G401 (cell line): Measurements from ENCODE around the gene NCKAP5L. TPM values are rescaled to one million over a fixed set of nuclear protein-coding genes. Genes with fewer than 3 reads are reported as not detected.
"Not testable (repeated sequence)": the region's sequence is repeated elsewhere in the genome, so short reads cannot be mapped to it uniquely, and the experiment has no call there.

Source experiments
- DNase-seq: peaks from one replicate; pipeline ENCODE4 v3.0.0-alpha.2; 2015; ENCODE audit warnings: low spot score
- in situ Hi-C: cut with HindIII; loops from 2 replicates; pipeline ENCODE4 v1.10.0; 2016; ENCODE audit warnings: low sequenced_read_pairs, mixed read lengths
- total RNA-seq: library from RNA; depleted of rRNA; stranded (reverse); fragments of >200 nt; shearing (Covaris generic); gene quantifications from 2 replicates; pipeline ENCODE4 v1.2.3, GENCODE V29; 2014; rRNA removed

NCKAP5L gene, protein sequence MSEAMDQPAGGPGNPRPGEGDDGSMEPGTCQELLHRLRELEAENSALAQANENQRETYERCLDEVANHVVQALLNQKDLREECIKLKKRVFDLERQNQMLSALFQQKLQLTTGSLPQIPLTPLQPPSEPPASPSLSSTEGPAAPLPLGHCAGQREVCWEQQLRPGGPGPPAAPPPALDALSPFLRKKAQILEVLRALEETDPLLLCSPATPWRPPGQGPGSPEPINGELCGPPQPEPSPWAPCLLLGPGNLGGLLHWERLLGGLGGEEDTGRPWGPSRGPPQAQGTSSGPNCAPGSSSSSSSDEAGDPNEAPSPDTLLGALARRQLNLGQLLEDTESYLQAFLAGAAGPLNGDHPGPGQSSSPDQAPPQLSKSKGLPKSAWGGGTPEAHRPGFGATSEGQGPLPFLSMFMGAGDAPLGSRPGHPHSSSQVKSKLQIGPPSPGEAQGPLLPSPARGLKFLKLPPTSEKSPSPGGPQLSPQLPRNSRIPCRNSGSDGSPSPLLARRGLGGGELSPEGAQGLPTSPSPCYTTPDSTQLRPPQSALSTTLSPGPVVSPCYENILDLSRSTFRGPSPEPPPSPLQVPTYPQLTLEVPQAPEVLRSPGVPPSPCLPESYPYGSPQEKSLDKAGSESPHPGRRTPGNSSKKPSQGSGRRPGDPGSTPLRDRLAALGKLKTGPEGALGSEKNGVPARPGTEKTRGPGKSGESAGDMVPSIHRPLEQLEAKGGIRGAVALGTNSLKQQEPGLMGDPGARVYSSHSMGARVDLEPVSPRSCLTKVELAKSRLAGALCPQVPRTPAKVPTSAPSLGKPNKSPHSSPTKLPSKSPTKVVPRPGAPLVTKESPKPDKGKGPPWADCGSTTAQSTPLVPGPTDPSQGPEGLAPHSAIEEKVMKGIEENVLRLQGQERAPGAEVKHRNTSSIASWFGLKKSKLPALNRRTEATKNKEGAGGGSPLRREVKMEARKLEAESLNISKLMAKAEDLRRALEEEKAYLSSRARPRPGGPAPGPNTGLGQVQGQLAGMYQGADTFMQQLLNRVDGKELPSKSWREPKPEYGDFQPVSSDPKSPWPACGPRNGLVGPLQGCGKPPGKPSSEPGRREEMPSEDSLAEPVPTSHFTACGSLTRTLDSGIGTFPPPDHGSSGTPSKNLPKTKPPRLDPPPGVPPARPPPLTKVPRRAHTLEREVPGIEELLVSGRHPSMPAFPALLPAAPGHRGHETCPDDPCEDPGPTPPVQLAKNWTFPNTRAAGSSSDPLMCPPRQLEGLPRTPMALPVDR (N-terminal part only)
- 11.4 and 17.0 TPM in 2 replicates for total RNA-seq

DNA sequence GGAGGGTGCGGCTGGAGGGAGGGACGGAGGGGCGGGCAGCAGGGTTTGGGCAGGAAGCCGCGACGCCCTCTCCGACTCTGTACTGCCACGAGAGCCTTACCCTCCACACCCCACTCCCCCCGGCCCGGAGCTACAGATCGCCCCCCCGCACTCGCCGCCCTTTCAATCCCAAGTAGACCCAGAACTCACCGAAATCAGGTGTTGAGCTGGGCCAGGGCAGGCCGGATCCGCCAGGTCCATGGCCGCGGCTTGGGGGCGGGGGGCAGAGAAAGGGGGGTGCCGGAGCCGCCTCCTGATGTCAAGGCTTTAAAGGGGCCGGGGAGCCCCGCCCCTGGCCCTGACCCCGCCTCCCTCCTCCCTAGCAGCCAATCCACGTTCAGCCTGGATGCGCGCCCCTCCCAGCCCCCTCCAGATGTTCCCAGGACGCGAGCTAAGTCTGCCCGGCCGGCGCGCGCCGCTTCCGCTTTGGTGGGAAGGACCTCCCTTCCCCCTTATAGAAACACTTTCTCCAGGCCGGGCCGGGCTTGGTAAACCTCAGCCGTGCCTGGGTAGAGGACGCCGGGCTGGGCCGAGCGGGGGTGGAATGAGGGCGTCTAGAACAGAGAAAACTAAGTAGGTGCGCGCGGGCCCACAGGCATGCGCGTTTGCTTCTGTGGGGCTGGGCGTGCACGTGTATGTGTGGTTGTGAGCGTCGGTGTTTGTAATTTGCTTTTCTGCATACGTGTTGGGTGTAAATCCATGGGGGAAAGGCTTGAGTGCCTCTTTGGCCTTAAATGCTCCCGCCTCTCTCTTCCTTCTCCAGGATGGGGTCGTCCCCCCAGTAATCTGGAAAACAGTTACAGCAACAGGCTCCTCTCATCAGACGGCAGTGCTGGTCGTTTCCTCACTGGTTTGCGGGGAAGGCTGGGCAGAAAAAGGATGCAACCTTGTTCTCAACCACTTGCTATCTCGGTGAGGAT lies at the start of gene NCKAP5L:
NCKAP5L (minus strand) TSS at position 281 of the 959 bp plus-strand sequence. CDS start 24,369 bp downstream, outside the sequence.
- in situ Hi-C loops: no loop called here
- peak; percentile 91 for DNase-seq

- DNase-seq: no peak
- in situ Hi-C loops: no loop called here
Measured at GRCh38 chr12:49877066-49877465, 48.9 kb upstream of the NCKAP5L start.

DNA sequence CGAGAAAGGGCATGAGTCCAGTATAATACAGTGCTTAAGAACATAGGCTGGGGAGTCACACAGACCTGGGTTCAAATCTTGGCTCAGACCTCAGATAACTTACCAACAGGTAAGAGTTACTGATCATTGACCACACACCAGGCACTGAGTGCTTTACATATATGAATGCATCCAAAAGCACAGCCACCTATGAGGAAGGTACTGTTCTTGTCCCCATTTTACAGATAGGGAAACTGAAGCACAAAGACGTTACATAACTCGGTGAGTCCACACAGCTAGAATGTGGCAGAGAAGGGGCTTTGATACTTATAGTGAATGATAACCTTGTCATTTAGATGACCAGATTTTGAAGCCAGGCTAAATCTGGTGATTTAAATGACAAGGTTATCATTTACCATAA lies 47.9 kb upstream of the NCKAP5L start:
- in situ Hi-C loops: no loop called here
- no peak for DNase-seq

- in situ Hi-C loops: no loop called here
- no peak for DNase-seq
Measured at GRCh38 chr12:49875115-49875720, 47.0 kb upstream of the NCKAP5L start.

- no peak for DNase-seq
- in situ Hi-C loops: no loop called here
Measured at GRCh38 chr12:49874142-49874897, 46.1 kb upstream of the NCKAP5L start.

GRCh38 chr12:49873361-49873934 lies 45.2 kb upstream of the NCKAP5L start:
- no peak for DNase-seq
- in situ Hi-C loops: no loop called here

- no peak for DNase-seq
- in situ Hi-C loops: no loop called here
Measured at GRCh38 chr12:49872781-49873181, 44.6 kb upstream of the NCKAP5L start.

DNA sequence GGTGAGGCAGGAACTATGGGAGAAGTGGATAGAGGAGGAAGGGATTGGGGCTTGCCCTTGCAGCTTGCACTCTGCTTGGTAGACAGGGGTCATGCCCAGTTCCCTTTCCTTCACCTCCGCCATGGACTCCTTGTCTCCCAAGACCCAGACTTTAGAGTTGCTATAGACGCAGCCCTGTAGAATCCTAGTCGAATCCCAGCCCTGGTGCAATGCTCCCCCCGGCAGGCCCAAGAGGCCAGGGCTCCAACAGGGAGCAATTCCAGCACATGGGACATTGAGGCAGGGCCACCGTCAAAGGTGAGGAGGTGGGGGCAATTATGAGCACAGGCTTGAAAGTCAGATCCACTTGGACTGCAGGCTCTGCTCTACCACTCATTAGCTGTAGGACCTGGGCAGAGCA lies 44.2 kb upstream of the NCKAP5L start:
- in situ Hi-C loops: no loop called here
- DNase-seq: no peak

- DNase-seq, in situ Hi-C loops: not testable (repeated sequence)
Measured at GRCh38 chr12:49871811-49872251, 43.6 kb upstream of the NCKAP5L start.

DNA sequence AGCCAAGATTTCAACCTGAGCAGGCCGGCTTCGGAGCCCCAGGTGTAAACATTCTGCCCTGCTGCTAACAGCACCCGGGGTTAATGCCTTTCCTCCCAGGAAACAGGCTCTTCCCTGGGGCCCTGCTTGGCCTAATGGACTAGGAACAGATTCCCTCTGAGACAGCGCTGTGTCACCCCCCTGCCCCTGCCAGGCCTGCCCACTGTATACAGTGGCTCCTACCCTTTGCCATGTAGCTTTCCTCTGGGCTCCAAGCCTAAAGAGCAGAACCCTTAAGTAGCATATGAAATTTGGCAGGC lies 43.0 kb upstream of the NCKAP5L start:
- no peak for DNase-seq
- in situ Hi-C loops: no loop called here

DNA sequence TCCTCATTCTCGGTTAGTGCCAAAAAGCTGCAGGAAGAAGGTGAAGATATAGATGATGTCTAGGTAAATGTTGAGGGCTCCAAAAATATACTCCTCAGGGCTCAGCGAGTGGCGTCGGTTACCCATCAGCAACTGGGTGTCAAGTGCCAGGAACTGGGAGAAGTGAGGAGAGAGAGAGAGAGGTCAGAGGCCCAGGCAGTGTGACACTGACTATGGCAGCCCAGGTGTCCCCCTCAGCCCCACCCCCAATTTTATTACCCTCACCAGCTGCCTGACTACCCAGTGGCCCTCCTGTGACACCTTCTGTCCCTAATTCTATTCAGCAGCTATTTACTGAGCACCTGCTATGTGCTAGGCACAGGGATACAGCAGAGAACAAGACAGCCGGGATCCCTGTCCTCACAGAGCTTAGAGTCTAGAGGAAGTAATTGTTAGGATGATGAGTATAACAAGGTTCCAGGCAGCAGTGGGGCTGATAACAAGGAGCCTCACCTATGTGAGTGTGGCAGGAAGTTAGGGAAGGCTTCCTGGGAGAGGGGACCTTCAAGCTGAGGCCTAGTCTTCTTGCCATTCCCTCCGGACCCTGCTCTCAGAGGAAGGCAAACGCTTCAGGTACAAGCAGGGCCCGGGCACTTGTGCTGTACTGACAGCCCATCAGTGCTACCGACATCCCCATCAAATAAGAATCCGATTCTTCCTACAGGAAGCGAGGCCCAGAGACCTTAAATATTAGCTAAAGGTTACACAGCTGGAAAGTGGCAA lies 42.5 kb upstream of the NCKAP5L start:
- DNase-seq: no peak
- in situ Hi-C loops: no loop called here

DNA sequence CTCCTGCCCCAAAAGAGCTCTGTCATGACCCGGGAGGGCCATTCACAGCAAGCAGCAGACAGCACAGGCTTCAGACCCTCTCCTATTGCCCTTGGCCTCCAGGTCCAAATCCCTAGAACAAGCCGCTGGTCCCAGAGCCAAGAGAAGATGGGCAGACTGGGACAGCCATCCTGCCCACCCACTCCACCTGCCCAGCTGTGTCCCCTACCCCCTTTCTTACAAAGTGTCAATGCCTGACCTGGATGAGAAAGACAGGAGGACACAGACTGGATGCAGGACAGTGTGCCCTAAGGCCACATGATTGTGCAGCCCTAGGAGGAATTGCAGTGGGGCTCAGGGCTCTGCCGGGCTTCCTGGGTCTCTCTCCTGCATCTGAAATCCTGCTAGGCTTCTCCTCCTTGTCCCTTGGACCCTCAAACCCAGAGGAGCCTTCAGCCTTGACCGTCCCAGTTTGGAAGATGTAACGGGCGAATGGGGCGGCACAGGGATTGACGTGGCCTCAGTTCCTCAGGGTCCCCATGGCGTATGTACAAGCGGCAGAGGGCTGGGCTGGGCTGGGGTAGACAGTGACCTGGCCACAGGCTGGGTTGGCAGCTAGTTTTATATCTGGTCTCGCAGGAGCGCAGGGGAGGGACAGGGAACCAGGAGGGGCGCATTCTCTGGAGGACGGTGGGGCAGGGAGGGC lies 41.7 kb upstream of the NCKAP5L start:
- in situ Hi-C loops: no loop called here
- no peak for DNase-seq

- in situ Hi-C loops: no loop called here
Measured at GRCh38 chr12:49868952-49869815, 41.0 kb upstream of the NCKAP5L start.

DNA sequence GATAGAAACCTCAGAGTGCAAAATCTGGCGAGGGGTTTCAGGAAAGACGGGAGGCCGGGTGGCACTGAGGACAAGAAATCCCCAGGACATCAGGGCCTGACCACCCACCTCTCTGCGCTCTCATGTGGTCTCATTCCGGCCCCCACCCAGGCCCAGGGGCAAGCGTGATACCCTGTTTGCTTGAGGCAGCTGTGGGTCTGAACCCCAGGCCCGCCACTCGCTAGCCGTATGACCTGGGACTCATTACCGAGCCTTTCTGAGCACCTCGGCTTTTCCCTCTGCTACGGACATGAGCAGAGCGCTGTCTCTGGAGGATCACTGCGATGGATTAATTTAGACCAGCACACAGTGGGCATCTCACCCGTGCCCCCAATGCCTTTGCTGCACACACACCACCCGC lies 40.2 kb upstream of the NCKAP5L start:
- no peak for DNase-seq
- in situ Hi-C loops: no loop called here

More at GRCh38 chr12:49868952-49869815, 41.0 kb upstream of the NCKAP5L start:
- DNase-seq: peak; percentile 88
